ENCODE results near the gene FLACC1. TPM values are rescaled to one million over a fixed set of nuclear protein-coding genes. Genes with fewer than 3 reads are reported as not detected.
"Not testable (repeated sequence)": the region's sequence is repeated elsewhere in the genome, so short reads cannot be mapped to it uniquely, and the experiment has no call there.

The FLACC1 gene
- total RNA-seq, 1 experiment from 2014 or later = 0.23 TPM

- no peak for DNase-seq (ENCODE audit: low spot score)
Measured at GRCh38 chr2:201349601-201350000, 7.5 kb downstream of the FLACC1 start.

GRCh38 chr2:201348758-201349157 lies 8.4 kb downstream of the FLACC1 start:
- no peak for DNase-seq (ENCODE audit: low spot score)

DNA sequence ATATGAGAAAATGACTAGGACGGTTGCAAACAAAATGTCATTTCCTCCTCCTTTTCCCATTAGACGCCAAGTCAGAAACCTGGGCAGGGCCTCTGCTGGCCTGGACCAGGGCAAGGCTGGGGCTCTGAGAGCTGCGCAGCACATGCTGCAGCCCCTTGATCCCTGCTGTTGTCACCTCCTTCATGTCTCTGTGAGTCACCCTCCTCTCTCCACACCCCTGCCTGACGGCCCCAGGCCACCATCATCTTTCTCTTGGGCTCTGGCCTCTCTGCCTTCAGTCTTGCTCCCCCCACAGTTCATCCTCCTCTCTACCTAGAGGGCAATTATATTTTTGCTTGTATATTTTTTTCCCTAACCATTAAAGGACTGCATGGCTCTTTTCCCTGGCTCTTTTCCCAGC lies 10.0 kb downstream of the FLACC1 start:
- no peak for DNase-seq (ENCODE audit: low spot score)

GRCh38 chr2:201345625-201346213 lies 11.4 kb downstream of the FLACC1 start:
- DNase-seq (ENCODE audit: low spot score) = no peak

- no peak for DNase-seq (ENCODE audit: low spot score)
Measured at GRCh38 chr2:201344663-201345366, 12.3 kb downstream of the FLACC1 start.

DNA sequence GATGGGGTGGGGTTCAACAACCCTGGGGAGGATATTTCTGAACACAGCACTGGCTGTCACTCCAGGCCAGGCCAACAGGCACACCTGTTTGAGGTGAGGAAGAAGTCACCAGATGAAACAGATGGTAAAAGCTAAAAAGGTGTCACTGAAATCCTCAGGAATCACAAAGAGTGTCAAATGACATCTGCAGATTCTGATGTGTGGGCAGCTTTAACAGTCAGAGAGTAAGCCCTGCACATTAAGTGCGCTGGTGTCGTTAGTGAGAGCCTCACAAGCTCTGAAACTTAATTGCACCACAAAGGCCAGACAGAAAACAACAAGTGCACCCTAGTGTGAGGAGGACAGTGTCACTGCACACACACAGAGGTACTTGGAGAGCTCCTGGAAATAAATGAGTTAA lies 13.6 kb downstream of the FLACC1 start:
- no peak for DNase-seq (ENCODE audit: low spot score)

DNA sequence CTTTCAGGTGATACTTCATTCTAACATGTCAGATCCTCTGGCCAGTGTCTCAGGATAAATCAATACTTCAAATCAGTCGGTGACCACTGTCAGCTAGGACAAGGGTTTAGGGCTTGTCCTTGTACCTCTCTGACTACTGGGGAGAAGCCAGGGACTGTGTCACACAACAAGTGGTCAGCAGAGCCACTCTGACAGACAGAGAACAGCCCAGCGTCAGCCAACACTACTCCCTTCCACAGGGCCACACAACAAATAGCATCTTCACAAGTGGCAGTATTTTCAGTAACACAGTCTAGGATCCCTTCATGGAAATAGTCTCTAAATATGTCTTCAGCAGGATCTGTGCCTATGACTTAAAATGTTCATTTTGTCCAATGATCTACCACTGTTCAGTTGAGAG lies 14.2 kb downstream of the FLACC1 start:
- DNase-seq (ENCODE audit: low spot score) = no peak

GRCh38 chr2:201329409-201329808 lies 27.7 kb downstream of the FLACC1 start:
- DNase-seq (ENCODE audit: low spot score) = no peak

DNA sequence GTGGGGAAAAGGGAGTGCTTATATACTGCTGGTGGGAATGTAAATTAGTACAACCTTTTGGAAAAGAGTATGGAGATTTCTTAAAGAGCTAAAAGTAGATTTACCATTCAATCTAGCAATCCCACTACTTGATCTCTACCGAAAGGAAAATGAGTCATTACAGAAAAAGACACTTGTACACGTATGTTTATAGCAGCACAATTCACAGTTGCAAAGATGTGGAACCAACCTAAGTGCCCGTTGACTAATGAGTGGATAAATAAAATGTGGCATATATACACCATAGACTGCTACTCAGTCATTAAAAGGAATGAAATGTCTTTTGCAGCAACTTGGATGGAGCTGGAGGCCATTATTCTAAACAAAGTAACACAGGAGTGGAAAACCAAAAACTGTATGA lies 29.5 kb downstream of the FLACC1 start:
- DNase-seq (ENCODE audit: low spot score) = peak; percentile 22

DNA sequence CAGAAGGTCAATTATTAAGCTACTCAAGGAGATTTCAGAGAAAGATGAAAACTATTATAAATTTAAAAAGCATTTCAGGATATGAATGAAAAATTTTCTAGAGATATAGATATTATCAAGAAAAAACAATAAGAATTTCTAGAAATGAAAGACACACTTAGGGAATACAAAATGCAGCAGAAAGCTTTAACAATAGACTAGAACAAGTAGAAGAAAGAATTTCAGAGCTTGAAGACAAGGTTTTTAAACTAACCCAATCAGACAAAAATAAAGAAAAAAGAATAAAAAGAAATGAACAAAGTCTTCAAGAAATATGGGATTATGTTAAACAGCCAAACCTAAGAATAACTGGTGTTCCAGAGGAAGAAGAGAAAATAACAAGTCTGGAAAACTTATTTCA lies 34.4 kb downstream of the FLACC1 start:
- no peak for DNase-seq (ENCODE audit: low spot score)

- DNase-seq (ENCODE audit: low spot score) = no peak
Measured at GRCh38 chr2:201320701-201321100, 36.4 kb downstream of the FLACC1 start.

GRCh38 chr2:201320257-201320656 lies 36.9 kb downstream of the FLACC1 start:
- DNase-seq (ENCODE audit: low spot score) = no peak

- DNase-seq (ENCODE audit: low spot score) = no peak
Measured at GRCh38 chr2:201319511-201319910, 37.6 kb downstream of the FLACC1 start.

GRCh38 chr2:201313362-201313761 lies 43.8 kb downstream of the FLACC1 start:
- DNase-seq (ENCODE audit: low spot score) = no peak

- DNase-seq (ENCODE audit: low spot score) = no peak
Measured at GRCh38 chr2:201308914-201309313, 48.2 kb downstream of the FLACC1 start.

- DNase-seq (ENCODE audit: low spot score) = no peak
Measured at GRCh38 chr2:201307876-201308275, 49.3 kb downstream of the FLACC1 start.

DNA sequence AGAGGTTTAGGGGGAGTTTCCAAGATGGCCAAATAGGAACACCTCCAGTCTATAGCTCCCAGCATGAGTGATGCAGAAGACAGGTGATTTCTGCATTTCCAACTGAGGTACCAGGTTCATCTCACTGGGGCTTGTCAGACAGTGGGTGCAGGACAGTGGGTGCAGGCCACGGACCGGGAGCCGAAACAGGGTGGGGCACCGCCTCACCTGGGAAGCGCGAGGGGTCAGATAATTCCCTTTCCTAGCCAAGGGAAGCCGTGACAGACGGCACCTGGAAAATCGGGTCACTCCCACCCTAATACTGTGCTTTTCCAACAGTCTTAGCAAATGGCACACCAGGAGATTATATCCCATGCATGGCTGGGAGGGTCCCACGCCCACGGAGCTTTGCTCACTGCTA lies 57.2 kb downstream of the FLACC1 start:
- DNase-seq (ENCODE audit: low spot score) = not testable (repeated sequence)

DNA sequence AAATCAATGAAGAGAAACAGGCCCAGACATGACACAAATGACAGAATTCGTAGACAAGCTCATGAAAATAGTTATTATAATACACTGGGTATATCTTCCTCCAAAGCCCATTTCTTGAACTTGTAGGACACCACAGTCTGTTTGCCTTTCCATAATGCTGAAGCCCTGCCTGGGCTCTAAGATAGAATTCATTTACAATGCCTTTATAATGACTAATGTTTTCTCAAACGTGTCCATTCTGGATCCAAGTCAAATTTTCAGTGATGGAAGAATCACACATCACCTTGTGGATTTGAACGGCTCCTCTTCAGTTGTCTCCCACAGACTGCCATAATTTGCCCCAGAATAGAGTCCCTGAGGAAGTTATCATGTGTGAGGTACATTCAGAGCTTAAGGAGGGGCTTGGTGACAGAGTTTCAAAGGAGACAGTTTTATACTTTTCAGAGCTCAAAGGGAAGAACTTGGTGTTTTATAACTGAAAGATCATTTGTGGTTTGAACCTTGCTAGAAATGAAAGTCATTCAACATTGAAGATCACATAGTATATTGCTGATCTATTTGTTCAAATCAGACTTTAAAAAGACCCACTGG lies 58.6 kb downstream of the FLACC1 start:
- no peak for DNase-seq (ENCODE audit: low spot score)

GRCh38 chr2:201290457-201291148 lies 66.5 kb downstream of the FLACC1 start:
- DNase-seq (ENCODE audit: low spot score) = not testable (repeated sequence)

GRCh38 chr2:201285499-201285898 lies 71.6 kb downstream of the FLACC1 start:
- DNase-seq (ENCODE audit: low spot score) = no peak

DNA sequence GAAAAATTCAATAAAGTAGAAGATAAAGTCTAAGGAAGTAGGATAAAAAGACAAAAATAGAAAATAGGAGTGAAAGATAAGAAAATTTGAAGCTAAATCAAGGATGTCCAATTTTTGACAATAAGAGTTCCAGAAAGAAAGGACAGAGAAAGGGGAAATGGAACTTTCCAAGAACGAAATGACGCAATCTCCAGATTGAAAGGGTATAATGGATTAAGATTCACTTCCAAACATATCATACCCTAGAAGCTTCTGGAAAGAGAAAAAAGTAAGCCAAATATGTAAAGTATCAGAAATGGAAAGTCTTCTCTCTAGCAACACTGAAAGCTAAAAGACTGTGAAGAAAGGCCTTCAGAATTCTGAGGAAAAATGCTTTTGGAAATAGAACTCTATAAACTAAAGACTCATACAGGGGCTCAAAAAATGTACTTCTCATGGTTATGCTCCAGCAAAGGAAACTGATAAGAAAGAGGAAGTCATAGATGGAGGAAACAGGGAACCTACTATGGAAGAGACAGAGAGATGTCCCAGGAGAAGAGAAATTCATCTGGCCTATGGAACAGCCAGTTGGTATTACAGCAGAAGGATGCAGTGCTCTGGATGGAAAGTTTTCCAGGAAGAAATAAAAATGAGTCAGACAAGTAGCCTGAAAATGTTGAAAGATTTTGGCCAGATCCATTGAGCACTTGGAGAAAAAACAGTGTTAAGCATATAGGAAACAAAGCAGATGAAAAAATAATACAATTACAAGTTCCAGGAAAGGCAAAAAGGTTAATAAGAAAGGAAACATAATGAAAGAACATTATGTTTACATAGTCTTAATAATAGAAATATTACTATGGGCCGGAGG lies 76.7 kb downstream of the FLACC1 start:
- DNase-seq (ENCODE audit: low spot score) = no peak

DNA sequence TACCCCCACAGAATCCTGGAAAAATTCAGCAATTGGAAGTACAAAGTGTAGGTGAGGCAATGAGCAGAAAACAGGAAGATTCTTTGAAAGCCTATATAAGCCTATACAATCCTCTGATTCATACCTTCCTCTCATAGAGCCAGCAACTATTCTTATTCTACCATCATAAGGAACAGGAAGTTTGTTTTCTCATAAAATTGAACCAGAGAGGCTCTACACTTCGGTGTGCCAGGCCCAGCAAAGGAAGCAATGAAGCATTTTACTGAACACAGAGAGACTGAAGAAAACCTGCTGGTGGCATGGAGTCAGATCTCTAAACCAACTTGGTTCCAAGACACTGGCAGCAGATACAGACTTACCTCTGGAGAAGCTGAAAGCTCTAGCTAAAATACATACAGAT lies 78.1 kb downstream of the FLACC1 start:
- DNase-seq (ENCODE audit: low spot score) = no peak
